H1 (cell line): ENCODE results near the gene FOXN1. TPM values are rescaled to one million over a fixed set of nuclear protein-coding genes. Genes with fewer than 3 reads are reported as not detected.

Experiments used
- CTCF ChIA-PET: fragments of 300-600 bp; sonication (Branson Sonifier 250); formaldehyde crosslinking; loops from one replicate; lab custom pipeline; 2021; ENCODE audit not compliant: partially characterized antibody; lab: Charles Lee
- POLR2A ChIA-PET: fragments of 300-600 bp; sonication (Branson Sonifier 250); formaldehyde crosslinking; loops from one replicate; lab custom pipeline; 2021; ENCODE audit warnings: inconsistent platforms; ENCODE audit not compliant: partially characterized antibody; lab: Charles Lee
- DNase-seq, 2 experiments: peaks; one replicate each; pipeline versions ENCODE4 v3.0.0 to v3.0.0-alpha.2; 2010 to 2022; ENCODE audit warnings: low spot score in 2 of 2, low read depth in 1 of 2, mixed read lengths in 1 of 2
- FAIRE-seq: peaks from 2 replicates; lab custom pipeline; 2011; peaks lifted over from hg19 to GRCh38; lab: Jason Lieb, UNC
- H2AFZ ChIP-seq: 2 replicates; pipeline ENCODE4 v1.8.1; 2012; ENCODE audit warnings: low read length, inconsistent platforms
- H2AK5ac ChIP-seq: 2 replicates; pipeline ENCODE4 v1.6.1; 2013; ENCODE audit warnings: low read depth, low read length
- H2BK120ac ChIP-seq: replicated peaks from 2 replicates; pipeline ENCODE3; 2013; ENCODE audit warnings: low read depth, low read length, inconsistent platforms
- H2BK12ac ChIP-seq: 2 replicates; pipeline ENCODE4 v1.6.1; 2013; ENCODE audit warnings: low read depth, low read length
- H2BK15ac ChIP-seq: 2 replicates; pipeline ENCODE4 v1.6.1; 2013; ENCODE audit warnings: low read length
- H2BK20ac ChIP-seq: 2 replicates; pipeline ENCODE4 v1.6.1; 2013; ENCODE audit warnings: low read length
- H2BK5ac ChIP-seq: 2 replicates; pipeline ENCODE4 v1.6.1; 2013; ENCODE audit warnings: low read depth, low read length
- H3K14ac ChIP-seq: 2 replicates; pipeline ENCODE4 v1.6.1; 2013; ENCODE audit warnings: inconsistent platforms; ENCODE audit not compliant: insufficient read length
- H3K18ac ChIP-seq: 2 replicates; pipeline ENCODE4 v1.6.1; 2013; ENCODE audit warnings: low read length; ENCODE audit errors: extremely low read depth
- H3K23ac ChIP-seq: 2 replicates; pipeline ENCODE4 v1.6.1; 2013; ENCODE audit warnings: inconsistent platforms; ENCODE audit not compliant: insufficient read length
- H3K23me2 ChIP-seq: 2 replicates; pipeline ENCODE4 v1.6.1; 2013; ENCODE audit warnings: low read depth, low read length
- H3K27ac ChIP-seq: 2 replicates; pipeline ENCODE4 v1.6.1; 2011; ENCODE audit warnings: low read depth, low read length, inconsistent platforms
- H3K27me3 ChIP-seq, 4 experiments: replicated peaks in 1 of 4; 1 replicate in 1 of 4; 2 replicates in 3 of 4; pipeline versions ENCODE4 v1.6.1 to v1.8.1; 2011 to 2013; ENCODE audit warnings: low read length in 3 of 4, mild to moderate bottlenecking in 3 of 4, inconsistent platforms in 2 of 4, mixed read lengths in 2 of 4, moderate library complexity in 1 of 4; ENCODE audit not compliant: control insufficient read depth in 3 of 4, insufficient read depth in 3 of 4; ENCODE audit errors: extremely low read depth in 1 of 4
- H3K36me3 ChIP-seq, 4 experiments: 2 replicates each; pipeline versions ENCODE4 v1.6.1 to v1.8.1; 2011 to 2013; ENCODE audit warnings: mild to moderate bottlenecking in 4 of 4, low read length in 3 of 4, moderate library complexity in 2 of 4, control low read depth in 1 of 4, inconsistent platforms in 1 of 4; ENCODE audit not compliant: insufficient read depth in 4 of 4, control insufficient read depth in 2 of 4
- H3K4ac ChIP-seq: replicated peaks from 2 replicates; pipeline ENCODE3; 2013; ENCODE audit warnings: low read length, low read depth, mixed read lengths, inconsistent platforms; ENCODE audit not compliant: insufficient read length
- H3K4me1 ChIP-seq, 4 experiments: replicated peaks in 1 of 4; 1 replicate in 1 of 4; 2 replicates in 3 of 4; pipeline versions ENCODE4 v1.6.1 to v1.8.1; 2011 to 2013; ENCODE audit warnings: low read length in 3 of 4, inconsistent platforms in 2 of 4, mixed read lengths in 1 of 4; ENCODE audit not compliant: insufficient read depth in 4 of 4, control insufficient read depth in 3 of 4
- H3K4me2 ChIP-seq, 2 experiments: 2 replicates each; pipeline versions ENCODE4 v1.6.1 to v1.8.1; 2011 to 2013; ENCODE audit warnings: low read depth in 2 of 2, low read length in 2 of 2, control low read depth in 1 of 2, inconsistent platforms in 1 of 2, mild to moderate bottlenecking in 1 of 2; ENCODE audit not compliant: insufficient read depth in 1 of 2
- H3K4me3 ChIP-seq, 4 experiments: fragments of 200-600, 300-600 bp in 1 of 4; sonication (generic), shearing (Covaris generic), sonication (Bioruptor Twin) in 1 of 4; 2 replicates each; pipeline versions ENCODE4 v1.5.1 to v1.8.1; 2011 to 2016; ENCODE audit warnings: low read length in 4 of 4, low read depth in 3 of 4, control low read depth in 2 of 4, inconsistent platforms in 2 of 4, mild to moderate bottlenecking in 2 of 4, mixed read lengths in 1 of 4, moderate library complexity in 1 of 4; ENCODE audit not compliant: insufficient read depth in 2 of 4; ENCODE audit errors: extremely low read depth in 1 of 4
- H3K56ac ChIP-seq: replicated peaks from 2 replicates; pipeline ENCODE3; 2013; ENCODE audit warnings: low read depth, mild to moderate bottlenecking, mixed read lengths, low read length, inconsistent platforms; ENCODE audit not compliant: insufficient read length
- H3K79me1 ChIP-seq: 2 replicates; pipeline ENCODE4 v1.6.1; 2013; ENCODE audit warnings: low read depth, low read length, control low read depth
- H3K79me2 ChIP-seq, 2 experiments: 2 replicates each; pipeline versions ENCODE4 v1.6.1 to v1.8.1; 2012 to 2013; ENCODE audit warnings: low read length in 2 of 2, mild to moderate bottlenecking in 2 of 2, inconsistent platforms in 1 of 2; ENCODE audit not compliant: insufficient read depth in 2 of 2, control insufficient read depth in 1 of 2
- H3K9ac ChIP-seq, 4 experiments: replicated peaks in 1 of 4; 1 replicate in 1 of 4; 2 replicates in 3 of 4; pipeline versions ENCODE4 v1.6.1 to v1.8.1; 2011 to 2013; ENCODE audit warnings: low read depth in 3 of 4, low read length in 3 of 4, control low read depth in 2 of 4, mild to moderate bottlenecking in 2 of 4, moderate library complexity in 2 of 4, inconsistent platforms in 1 of 4; ENCODE audit errors: extremely low read depth in 1 of 4
- H3K9me3 ChIP-seq, 2 experiments: 2 replicates each; pipeline versions ENCODE4 v1.6.1 to v1.8.1; 2012 to 2013; ENCODE audit warnings: mild to moderate bottlenecking in 2 of 2, moderate library complexity in 2 of 2, control low read depth in 1 of 2, inconsistent platforms in 1 of 2, low read depth in 1 of 2, low read length in 1 of 2, mixed read lengths in 1 of 2; ENCODE audit not compliant: insufficient read depth in 2 of 2
- H4K20me1 ChIP-seq, 2 experiments: replicated peaks in 1 of 2; 2 replicates each; pipeline versions ENCODE3 to v1.8.1; 2011 to 2013; ENCODE audit warnings: inconsistent platforms in 2 of 2, low read length in 2 of 2, mild to moderate bottlenecking in 1 of 2; ENCODE audit not compliant: insufficient read depth in 2 of 2, control insufficient read depth in 1 of 2
- H4K5ac ChIP-seq: 2 replicates; pipeline ENCODE4 v1.6.1; 2013; ENCODE audit warnings: low read length, low read depth, mixed read lengths, inconsistent platforms; ENCODE audit not compliant: insufficient read length
- H4K8ac ChIP-seq: 2 replicates; pipeline ENCODE4 v1.8.0; 2013; ENCODE audit warnings: mild to moderate bottlenecking, moderate library complexity, low read length, inconsistent platforms; ENCODE audit not compliant: insufficient read depth; ENCODE audit errors: extremely low read depth
- H4K91ac ChIP-seq: replicated peaks from 2 replicates; pipeline ENCODE3; 2013; ENCODE audit warnings: low read length, mixed read lengths, inconsistent platforms; ENCODE audit not compliant: insufficient read length
- ASH2L ChIP-seq: fragments of 200-600, 300-600 bp; sonication (generic); IDR thresholded peaks from one replicate; pipeline ENCODE4 v1.7.1; 2017; ENCODE audit warnings: low read length
- FOSL1 ChIP-seq: IDR thresholded peaks from 2 replicates; pipeline ENCODE4 v1.6.1; 2011; ENCODE audit warnings: mild to moderate bottlenecking, low read depth, low read length, moderate library complexity; ENCODE audit not compliant: insufficient read depth
- GABPA ChIP-seq: IDR thresholded peaks from 2 replicates; pipeline ENCODE4 v1.6.1; 2011; ENCODE audit warnings: mild to moderate bottlenecking, low read length, moderate library complexity, borderline replicate concordance; ENCODE audit not compliant: insufficient read depth
- JUN ChIP-seq: IDR thresholded peaks from 2 replicates; pipeline ENCODE4 v1.6.1; 2011; ENCODE audit warnings: low read depth, mild to moderate bottlenecking, improper control_type of control experiment, low read length
- KDM1A ChIP-seq: fragments of 200-600, 300-600 bp; sonication (generic); IDR thresholded peaks from 2 replicates; pipeline ENCODE4 v1.7.1; 2016; ENCODE audit warnings: mild to moderate bottlenecking, low read length, borderline replicate concordance
- POLR2A ChIP-seq, 2 experiments: IDR thresholded peaks; 1 replicate in 1 of 2; 2 replicates in 1 of 2; pipeline ENCODE4 v1.6.1; 2011; ENCODE audit warnings: low read depth in 2 of 2, low read length in 2 of 2, mild to moderate bottlenecking in 2 of 2; ENCODE audit errors: control extremely low read depth in 1 of 2
- POLR2AphosphoS5 ChIP-seq: IDR thresholded peaks from 2 replicates; pipeline ENCODE4 v1.6.1; 2011; ENCODE audit warnings: low read depth, low read length
- RBBP5 ChIP-seq: IDR thresholded peaks from 2 replicates; pipeline ENCODE4 v1.7.1; 2012; ENCODE audit warnings: low read depth, mild to moderate bottlenecking, inconsistent platforms, low read length, moderate library complexity, borderline replicate concordance
- RFX5 ChIP-seq: IDR thresholded peaks from 2 replicates; pipeline ENCODE4 v1.6.1; 2011; ENCODE audit warnings: low read depth, low read length, improper control_type of control experiment, borderline replicate concordance
- TAF7 ChIP-seq: optimal IDR thresholded peaks from 2 replicates; pipeline ENCODE3; 2011; ENCODE audit warnings: low read depth, mild to moderate bottlenecking, inconsistent platforms, low read length, moderate library complexity, borderline replicate concordance
- WGBS, 2 experiments: shearing (Covaris generic) in 1 of 2; methylation state at CpG; one replicate each; pipeline versions ENCODE4 v1.1.6 to v1.1.7; 2013 to 2015; ENCODE audit warnings: low lambda C conversion rate in 2 of 2, mixed read lengths in 2 of 2, inconsistent platforms in 1 of 2, low coverage in 1 of 2, missing lambda C conversion rate in 1 of 2; ENCODE audit not compliant: insufficient replicate concordance in 2 of 2, insufficient coverage in 1 of 2, insufficient read length in 1 of 2; ENCODE audit errors: extremely low coverage in 1 of 2, missing lambda C conversion rate in 1 of 2; 5-methylcytosine and 5-hydroxymethylcytosine counted together
- polyA plus RNA-seq, 7 experiments: library from polyadenylated mRNA; depleted of rRNA in 3 of 7; stranded (reverse) in 5 of 7; unstranded in 2 of 7; fragments of >200 nt in 5 of 7; fragments of 200-250 nt in 2 of 7; gene quantifications; 1 replicate in 5 of 7; 2 replicates in 1 of 7; 4 replicates in 1 of 7; pipeline versions ENCODE4 v1.2.1 to v1.2.3, GENCODE V29; 2011 to 2013; ENCODE audit warnings: missing spikeins in 2 of 7, mixed read lengths in 2 of 7
- total RNA-seq: library from RNA; stranded (reverse); fragmentation: NEBNext Ultra II Directional; extraction: Animal tissue kit (Norgen Biotek cat#: 25700); gene quantifications from 2 replicates; pipeline ENCODE4 v1.2.1, GENCODE V29; 2021

The FOXN1 gene
- total and polyA plus RNA-seq, 2 of the 8 experiments (the other 6 are each of a cell fraction or from before 2014, with no cell fraction given), result not detected

DNA sequence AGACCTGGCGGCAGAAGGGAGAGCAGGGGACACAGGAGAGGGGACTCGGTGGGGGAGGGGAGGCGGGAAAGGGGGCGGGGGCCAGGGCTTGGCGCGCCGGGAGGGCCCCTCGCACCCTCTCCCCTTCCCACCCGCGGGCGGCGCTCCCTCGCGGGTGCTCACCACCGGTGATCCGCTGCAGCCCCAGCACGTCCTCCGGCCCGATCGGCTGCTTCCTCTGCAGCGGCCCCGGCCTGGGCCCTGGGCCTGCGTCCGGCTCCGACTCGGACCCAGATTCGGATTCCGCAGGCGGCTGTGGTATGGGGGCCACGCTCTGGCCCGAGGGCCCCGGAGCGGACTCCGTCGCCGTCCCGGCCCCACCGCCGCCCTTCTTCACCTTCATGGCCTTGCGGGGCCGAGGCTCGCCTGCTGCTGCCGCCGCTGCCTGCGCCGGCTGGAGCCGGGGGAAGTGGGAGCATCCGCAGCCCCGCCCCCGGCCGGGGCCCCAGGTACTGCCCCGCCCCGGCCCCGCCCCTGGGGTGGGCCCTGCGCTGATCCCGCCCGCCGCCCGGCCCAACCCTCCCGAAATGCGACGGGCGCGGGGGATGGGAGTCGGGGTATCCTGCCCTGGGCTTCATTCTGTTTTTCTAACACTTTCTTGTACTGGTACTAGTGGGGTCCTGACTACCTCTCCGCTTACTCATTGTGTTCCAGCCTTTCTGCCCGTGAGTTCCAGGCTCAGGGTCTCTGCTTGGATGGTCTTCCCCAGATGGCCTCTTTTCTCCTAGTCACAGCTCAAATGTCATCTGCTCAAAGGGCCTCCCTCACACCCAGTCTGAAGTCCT is 46.2 kb downstream of the FOXN1 start, which contains the start of gene UNC119:
TSS of gene UNC119 (minus strand) at position 449 of the 824 bp plus-strand sequence. CDS start at position 382, 67 bp downstream.
- DNase-seq (peak in 1 of 2 experiments; percentile 88), FAIRE-seq (no peak)
- Histone ChIP-seq H2BK12ac (no peak within 1 kb of the TSS), H3K27ac (no peak within 1 kb of the TSS; the same call in 1 of the 2 replicates), H3K56ac (no peak within 1 kb of the TSS), H3K14ac (no peak within 1 kb of the TSS), H3K79me1 (peaks cover 7% of the 10 kb centered on the region; the same call in 1 of the 2 replicates), H2AFZ (no peak within 1 kb of the TSS), H2BK5ac (peak within 1 kb of the TSS; percentile 56), H3K4me1 (peaks cover 0 to 16% (median 2%) of the 10 kb centered on the region in 4 experiments; a peak in 3 of 7 replicates), H3K9ac (peak within 1 kb of the TSS; percentile 26 to 91 (median 51)), H3K23me2 (peaks cover 7% of the 10 kb centered on the region; the same call in 1 of the 2 replicates), H3K27me3 (no peaks in the 10 kb centered on the region; a peak in 1 of 7 replicates), H4K91ac (no peak within 1 kb of the TSS), H4K20me1 (peaks cover 2 to 11% of the 10 kb centered on the region in 2 experiments), H3K18ac (peak within 1 kb of the TSS; percentile 71), H3K9me3 (no peaks in the 10 kb centered on the region), H4K5ac (peak within 1 kb of the TSS; percentile 12), H3K23ac (no peak within 1 kb of the TSS), H3K36me3 (peaks cover 2 to 30% (median 11%) of the 10 kb centered on the region in 4 experiments), H2BK20ac (no peak within 1 kb of the TSS), H3K4me2 (peak within 1 kb of the TSS; percentile 81 to 87), H4K8ac (peak within 1 kb of the TSS; percentile 68; the same call in 1 of the 2 replicates), H3K4ac (no peak within 1 kb of the TSS), H2BK120ac (no peak within 1 kb of the TSS), H3K4me3 (peak within 1 kb of the TSS; percentile 75 to 89 (median 80)), H2BK15ac (peak within 1 kb of the TSS; percentile 83; the same call in 1 of the 2 replicates), H3K79me2 (peaks cover 0 to 10% of the 10 kb centered on the region in 2 experiments; a peak in 1 of 4 replicates), H2AK5ac (no peak within 1 kb of the TSS)
- ChIA-PET CTCF (interaction anchor here (0.7 to 18.4 kb wide), 12 partner anchors 10 to 589 kb away, joined by 3 to 547 read pairs (median 4); partner anchors contain the start of genes ALDOC, FOXN1, PIGS and VTN), POLR2A (interaction anchor here (0.6 to 3.9 kb wide), 5 partner anchors 10 to 195 kb away, joined by 3 to 23 read pairs (median 6); partner anchors contain the start of genes PIGS and POLDIP2)
- WGBS, 2 experiments, result 6% methylated on average over 27 of the region's 67 CpGs; no CpG with 5 or more reads in 1 of the 2 experiments
- TF ChIP-seq POLR2A (IDR thresholded peaks at IDR 0.05; ENCODE audit: control extremely low read depth in 1 of 2, low read depth in 2 of 2, low read length in 2 of 2) (peak in 1 of 2 experiments; percentile 69; a peak in 2 of 3 replicates), POLR2AphosphoS5 (no peak), KDM1A (no peak), GABPA (0 out of 2 replicates have a peak, but pooled peaks have one; percentile 34), RBBP5 (0 out of 2 replicates have a peak, but pooled peaks have one; percentile 66), ASH2L (peak; percentile 76), TAF7 (peak; percentile 68), JUN (no peak), FOSL1 (no peak), RFX5 (no peak)
